ENCODE data around the gene NMNAT1. TPM values are rescaled to one million over a fixed set of nuclear protein-coding genes. Genes with fewer than 3 reads are reported as not detected.

Gene NMNAT1
- total RNA-seq, 1 experiment from 2014 or later = 8.6 TPM

- no peak for DNase-seq (ENCODE audit: low read depth, low spot score)
- Histone ChIP-seq H3K9me2 (ENCODE audit: insufficient read depth) (no peaks in the 10 kb centered on the region), H3K36me3 (ENCODE audit: control insufficient read depth in 1 of 2, insufficient read depth in 2 of 2, low read length in 2 of 2) (no peaks in the 10 kb centered on the region; a peak in 1 of 4 replicates), H3K79me2 (ENCODE audit: insufficient read depth, low read length) (no peaks in the 10 kb centered on the region), H3K27me3 (ENCODE audit: insufficient read depth, low read length) (no peaks in the 10 kb centered on the region), H3K4me1 (ENCODE audit: control insufficient read depth in 1 of 2, insufficient read depth in 2 of 2, low read length in 2 of 2) (peaks cover 26 to 40% of the 10 kb centered on the region in 2 experiments), H2AFZ (ENCODE audit: low read depth, low read length, poor library complexity, severe bottlenecking) (no peak overlapping the region), H3K27ac (ENCODE audit: low read depth, low read length) (peak overlapping the region; percentile 48; the same call in 1 of the 2 replicates), H3K4me2 (ENCODE audit: low read length) (peak overlapping the region; percentile 75), H3K4me3 (replicated peaks in 1 of 2; ENCODE audit: low read depth in 1 of 2, low read length in 2 of 2) (peak overlapping the region in 1 of 2 experiments; percentile 52; a peak in 3 of 4 replicates), H3K9ac (ENCODE audit: low read length) (peak overlapping the region; percentile 44), H4K20me1 (ENCODE audit: insufficient read depth) (no peaks in the 10 kb centered on the region), H3K9me3 (ENCODE audit: control insufficient read depth in 1 of 2, insufficient read depth in 1 of 2, low read depth in 1 of 2, low read length in 2 of 2) (no peaks in the 10 kb centered on the region)
- POLR2A ChIA-PET = interaction anchor here (1.6 kb wide), 1 partner anchor 10 kb away, joined by 4 read pairs; no protein-coding TSS in a partner anchor
- CTCF ChIA-PET = no interaction called here
- BruUV-seq (replicated peaks) = no TSS peak
- TF ChIP-seq RAD21 (IDR thresholded peaks at IDR 0.05; ENCODE audit: low read depth) (no peak), CTCF (IDR thresholded peaks at IDR 0.05 in 2 of 3, conservative IDR thresholded peaks at IDR 0.05 in 1 of 3; ENCODE audit: borderline replicate concordance in 1 of 3, insufficient read depth in 1 of 3, low read depth in 2 of 3, low read length in 2 of 3) (no peak), EZH2phosphoT487 (IDR thresholded peaks at IDR 0.05; ENCODE audit: borderline replicate concordance) (no peak), CBX3 (IDR thresholded peaks at IDR 0.05; ENCODE audit: low read depth) (no peak), SIN3A (IDR thresholded peaks at IDR 0.05; ENCODE audit: low read depth) (no peak)
- ATAC-seq = no peak
- RAD21 ChIA-PET (ENCODE audit: low non-redundant PET in 1 of 2, low total read pairs in 2 of 2, uncharacterized antibody in 2 of 2, unreplicated experiment in 2 of 2) = no interaction called here
- intact Hi-C loops (cut with micrococcal nuclease) = no loop called here
These were observed 16.7 kb downstream of the NMNAT1 start for GRCh38 chr1:9960011-9960410.

All from HCT116 (cell line).